ENCODE data around the gene C10orf67.

Gene C10orf67

GRCh38 chr10:23198610-23198939, 146.0 kb downstream of the C10orf67 start:
- Histone ChIP-seq H4K20me1 (ENCODE audit: low read depth, low read length) (no peaks in the 10 kb centered on the region), H3K9ac (ENCODE audit: low read length) (no peak overlapping the region), H3K9me3 (ENCODE audit: insufficient read depth, low read length) (no peaks in the 10 kb centered on the region), H3K27me3 (ENCODE audit: low read length) (no peaks in the 10 kb centered on the region), H3K4me3 (ENCODE audit: insufficient read depth, low read length, poor library complexity, severe bottlenecking) (no peak overlapping the region), H3K36me3 (ENCODE audit: low read length) (no peaks in the 10 kb centered on the region), H3F3A (ENCODE audit: insufficient read depth) (no peaks in the 10 kb centered on the region), H2AFZ (ENCODE audit: low read depth, low read length, severe bottlenecking) (no peak overlapping the region), H3K27ac (ENCODE audit: low read depth, low read length) (no peak overlapping the region), H3K9me2 (replicated peaks; ENCODE audit: insufficient read depth, low read length) (no peaks in the 10 kb centered on the region), H3K79me2 (ENCODE audit: insufficient read depth, low read length) (no peaks in the 10 kb centered on the region), H3K4me2 (ENCODE audit: low read depth, low read length, poor library complexity, severe bottlenecking) (no peak overlapping the region)
- no peak for TF ChIP-seq EZH2phosphoT487 (conservative IDR thresholded peaks at IDR 0.05; ENCODE audit: low read length)
- no peak for TF ChIP-seq CTCF (IDR thresholded peaks at IDR 0.05; ENCODE audit: insufficient read depth, low read length, poor library complexity, severe bottlenecking)

GRCh38 chr10:23197416-23197861, 147.2 kb downstream of the C10orf67 start:
- Histone ChIP-seq H3K4me3 (ENCODE audit: insufficient read depth, low read length, poor library complexity, severe bottlenecking) (no peak overlapping the region), H3K79me2 (ENCODE audit: insufficient read depth, low read length) (no peaks in the 10 kb centered on the region), H3K9ac (ENCODE audit: low read length) (no peak overlapping the region), H3K27me3 (ENCODE audit: low read length) (no peaks in the 10 kb centered on the region), H4K20me1 (ENCODE audit: low read depth, low read length) (no peaks in the 10 kb centered on the region), H3K9me2 (replicated peaks; ENCODE audit: insufficient read depth, low read length) (no peaks in the 10 kb centered on the region), H3K9me3 (ENCODE audit: insufficient read depth, low read length) (no peaks in the 10 kb centered on the region), H3K27ac (ENCODE audit: low read depth, low read length) (no peak overlapping the region), H3F3A (ENCODE audit: insufficient read depth) (no peaks in the 10 kb centered on the region), H3K36me3 (ENCODE audit: low read length) (no peaks in the 10 kb centered on the region), H3K4me2 (ENCODE audit: low read depth, low read length, poor library complexity, severe bottlenecking) (no peak overlapping the region), H2AFZ (ENCODE audit: low read depth, low read length, severe bottlenecking) (no peak overlapping the region)
- TF ChIP-seq EZH2phosphoT487 (conservative IDR thresholded peaks at IDR 0.05; ENCODE audit: low read length): no peak

- no peaks in the 10 kb centered on the region for H3F3A ChIP-seq (ENCODE audit: insufficient read depth)
- H3K79me2 ChIP-seq (ENCODE audit: insufficient read depth, low read length): no peaks in the 10 kb centered on the region
- no peak overlapping the region for H2AFZ ChIP-seq (ENCODE audit: low read depth, low read length, severe bottlenecking)
- TF ChIP-seq CTCF (IDR thresholded peaks at IDR 0.05; ENCODE audit: insufficient read depth, low read length, poor library complexity, severe bottlenecking) (no peak), EZH2phosphoT487 (conservative IDR thresholded peaks at IDR 0.05; ENCODE audit: low read length) (no peak)
- no peak overlapping the region for H3K4me3 ChIP-seq (ENCODE audit: insufficient read depth, low read length, poor library complexity, severe bottlenecking)
- H3K27me3 ChIP-seq (ENCODE audit: low read length): no peaks in the 10 kb centered on the region
- H3K27ac ChIP-seq (ENCODE audit: low read depth, low read length): no peak overlapping the region
- H3K36me3 ChIP-seq (ENCODE audit: low read length): no peaks in the 10 kb centered on the region
- H3K9ac ChIP-seq (ENCODE audit: low read length): no peak overlapping the region
- H4K20me1 ChIP-seq (ENCODE audit: low read depth, low read length): no peaks in the 10 kb centered on the region
- no peak overlapping the region for H3K4me2 ChIP-seq (ENCODE audit: low read depth, low read length, poor library complexity, severe bottlenecking)
- H3K9me2 ChIP-seq (replicated peaks; ENCODE audit: insufficient read depth, low read length): no peaks in the 10 kb centered on the region
- no peaks in the 10 kb centered on the region for H3K9me3 ChIP-seq (ENCODE audit: insufficient read depth, low read length)
Measured at GRCh38 chr10:23196915-23197314, 147.7 kb downstream of the C10orf67 start.

- Histone ChIP-seq H3K27ac (ENCODE audit: low read depth, low read length) (no peak overlapping the region), H3K4me2 (ENCODE audit: low read depth, low read length, poor library complexity, severe bottlenecking) (no peak overlapping the region), H3K36me3 (ENCODE audit: low read length) (no peaks in the 10 kb centered on the region), H3K9me2 (replicated peaks; ENCODE audit: insufficient read depth, low read length) (no peaks in the 10 kb centered on the region), H2AFZ (ENCODE audit: low read depth, low read length, severe bottlenecking) (no peak overlapping the region), H3F3A (ENCODE audit: insufficient read depth) (no peaks in the 10 kb centered on the region), H3K9me3 (ENCODE audit: insufficient read depth, low read length) (no peaks in the 10 kb centered on the region), H3K9ac (ENCODE audit: low read length) (no peak overlapping the region), H3K79me2 (ENCODE audit: insufficient read depth, low read length) (no peaks in the 10 kb centered on the region), H3K27me3 (ENCODE audit: low read length) (no peaks in the 10 kb centered on the region), H3K4me3 (ENCODE audit: insufficient read depth, low read length, poor library complexity, severe bottlenecking) (no peak overlapping the region), H4K20me1 (ENCODE audit: low read depth, low read length) (no peaks in the 10 kb centered on the region)
- no peak for TF ChIP-seq CTCF (IDR thresholded peaks at IDR 0.05; ENCODE audit: insufficient read depth, low read length, poor library complexity, severe bottlenecking)
- no peak for TF ChIP-seq EZH2phosphoT487 (conservative IDR thresholded peaks at IDR 0.05; ENCODE audit: low read length)
Measured at GRCh38 chr10:23195846-23196600, 148.6 kb downstream of the C10orf67 start.
